HepG2 (cell line): ENCODE results near the gene PIANP. TPM values are rescaled to one million over a fixed set of nuclear protein-coding genes. Genes with fewer than 3 reads are reported as not detected.

Experiments
- HMG20B ChIP-seq: conservative IDR thresholded peaks from 2 replicates; pipeline ENCODE4 v1.6.1; 2016; ENCODE audit warnings: missing genetic modification reagents, missing compliant biosample characterization
- POGZ ChIP-seq: sonication (generic); formaldehyde crosslinking; IDR thresholded peaks from 2 replicates; pipeline ENCODE4 v1.4.0; 2020; ENCODE audit warnings: mild to moderate bottlenecking, missing genetic modification reagents
- SNAI1 ChIP-seq: sonication (generic); formaldehyde crosslinking; IDR thresholded peaks from 2 replicates; pipeline ENCODE4 v1.5.0; 2020; ENCODE audit warnings: mild to moderate bottlenecking, missing genetic modification reagents, borderline replicate concordance
- TCF7L2 ChIP-seq: IDR thresholded peaks from 2 replicates; pipeline ENCODE4 v1.6.1; 2011; ENCODE audit warnings: mild to moderate bottlenecking, low read depth, low read length, moderate library complexity
- ZBTB38 ChIP-seq: sonication (generic); formaldehyde crosslinking; IDR thresholded peaks from 2 replicates; pipeline ENCODE4 v1.5.1; 2020; ENCODE audit warnings: mild to moderate bottlenecking, missing genetic modification reagents
- ZFP1 ChIP-seq: IDR thresholded peaks from 2 replicates; pipeline ENCODE4 v1.6.1; 2016
- ZNF205 ChIP-seq: IDR thresholded peaks from 2 replicates; pipeline ENCODE4 v1.6.1; 2018; ENCODE audit warnings: missing biosample characterization, missing genetic modification reagents
- ZNF207 ChIP-seq: fragments of 450-650 bp; IDR thresholded peaks from 2 replicates; pipeline ENCODE4 v1.6.1; 2016; ENCODE audit warnings: antibody characterized with exemption, borderline replicate concordance
- ZNF383 ChIP-seq: sonication (generic); formaldehyde crosslinking; IDR thresholded peaks from 2 replicates; pipeline ENCODE4 v1.4.0; 2020; ENCODE audit warnings: missing genetic modification reagents, mild to moderate bottlenecking, borderline replicate concordance
- ZNF746 ChIP-seq: sonication (generic); formaldehyde crosslinking; IDR thresholded peaks from 2 replicates; pipeline ENCODE4 v1.8.0; 2022; ENCODE audit warnings: mild to moderate bottlenecking, missing genetic modification reagents
- polyA plus RNA-seq, 8 experiments: library from polyadenylated mRNA; depleted of rRNA in 3 of 8; stranded (reverse) in 7 of 8; unstranded in 1 of 8; fragments of >200 nt; fragmentation: Illumina TruSeq in 4 of 8; extraction: Trizol in 4 of 8; gene quantifications; 2 replicates each; pipeline versions ENCODE4 v1.2.1 to v1.2.3, GENCODE V29; 2011 to 2016; ENCODE audit warnings: low read depth in 4 of 8, missing spikeins in 1 of 8, mixed read lengths in 1 of 8; ENCODE audit not compliant: insufficient read depth in 1 of 8
- total RNA-seq, 5 experiments: library from RNA; depleted of rRNA; stranded (reverse); fragments of >200 nt; fragmentation: Illumina TruSeq; extraction: Trizol; gene quantifications; 2 replicates each; pipeline ENCODE4 v1.2.3, GENCODE V29; 2016; ENCODE audit warnings: low read depth in 1 of 5
- TF ChIP-seq, protein P1 (sequence below): sonication (generic); formaldehyde crosslinking; IDR thresholded peaks from 2 replicates; pipeline ENCODE4 v1.9.0; 2021; ENCODE audit warnings: missing genetic modification reagents, mild to moderate bottlenecking, borderline replicate concordance
- TF ChIP-seq, protein P2 (sequence below): sonication (generic); formaldehyde crosslinking; IDR thresholded peaks from 2 replicates; pipeline ENCODE4 v1.5.0; 2020; ENCODE audit warnings: mild to moderate bottlenecking, missing genetic modification reagents, moderate library complexity
- TF ChIP-seq, protein P3 (sequence below): sonication (generic); formaldehyde crosslinking; IDR thresholded peaks from 2 replicates; pipeline ENCODE4 v1.4.0; 2020; ENCODE audit warnings: missing genetic modification reagents
- TF ChIP-seq, protein P4 (sequence below): sonication (generic); formaldehyde crosslinking; IDR thresholded peaks from 2 replicates; pipeline ENCODE4 v1.5.1; 2020; ENCODE audit warnings: mild to moderate bottlenecking, missing genetic modification reagents, borderline replicate concordance
- TF ChIP-seq, protein P5 (sequence below): sonication (generic); formaldehyde crosslinking; IDR thresholded peaks from 2 replicates; pipeline ENCODE4 v1.8.1; 2023; ENCODE audit warnings: missing genetic modification reagents, mild to moderate bottlenecking, borderline replicate concordance
- TF ChIP-seq, protein P6 (sequence below): sonication (generic); formaldehyde crosslinking; IDR thresholded peaks from 2 replicates; pipeline ENCODE4 v1.5.1; 2020; ENCODE audit warnings: mild to moderate bottlenecking, moderate library complexity, missing genetic modification reagents

PIANP gene
- total and polyA plus RNA-seq, 2 of the 13 experiments (the other 11 are each of a cell fraction or from before 2014, with no cell fraction given), result not detected

DNA sequence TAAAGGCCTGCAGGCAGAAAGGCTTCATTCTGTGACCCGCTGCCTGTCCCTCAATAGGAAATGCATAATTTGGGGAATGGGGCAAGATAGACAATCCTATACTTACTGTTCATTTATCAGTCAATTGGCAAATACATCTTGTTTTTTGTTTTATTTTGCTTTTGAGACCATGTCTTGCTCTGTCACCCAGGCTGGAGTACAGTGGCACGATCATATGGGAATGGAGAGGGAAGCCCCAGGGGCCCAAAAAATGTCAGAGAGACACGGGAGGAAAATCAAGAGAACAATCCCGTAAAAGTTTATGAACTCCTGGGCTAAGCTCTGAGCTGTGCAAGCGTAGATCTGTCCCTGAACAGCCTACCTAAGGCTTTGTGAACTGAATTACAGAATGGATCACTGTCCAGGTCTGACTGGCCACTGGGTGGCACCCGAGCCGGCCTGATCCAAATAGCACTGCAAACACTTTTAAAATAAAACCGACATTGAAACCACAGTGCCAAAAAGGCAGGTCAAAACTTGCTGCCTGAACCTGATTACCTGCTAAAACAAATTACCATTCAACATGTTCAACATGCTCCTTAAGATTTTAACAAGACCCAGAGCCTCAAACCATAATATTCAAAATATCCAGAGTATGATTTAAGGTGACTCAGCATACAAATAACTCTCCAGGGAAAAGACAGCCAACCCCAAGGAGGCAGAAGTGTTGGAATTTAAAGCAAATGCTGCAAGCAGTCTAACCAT lies 35.0 kb upstream of the PIANP start (continued):
- TF ChIP-seq, protein P1, sequence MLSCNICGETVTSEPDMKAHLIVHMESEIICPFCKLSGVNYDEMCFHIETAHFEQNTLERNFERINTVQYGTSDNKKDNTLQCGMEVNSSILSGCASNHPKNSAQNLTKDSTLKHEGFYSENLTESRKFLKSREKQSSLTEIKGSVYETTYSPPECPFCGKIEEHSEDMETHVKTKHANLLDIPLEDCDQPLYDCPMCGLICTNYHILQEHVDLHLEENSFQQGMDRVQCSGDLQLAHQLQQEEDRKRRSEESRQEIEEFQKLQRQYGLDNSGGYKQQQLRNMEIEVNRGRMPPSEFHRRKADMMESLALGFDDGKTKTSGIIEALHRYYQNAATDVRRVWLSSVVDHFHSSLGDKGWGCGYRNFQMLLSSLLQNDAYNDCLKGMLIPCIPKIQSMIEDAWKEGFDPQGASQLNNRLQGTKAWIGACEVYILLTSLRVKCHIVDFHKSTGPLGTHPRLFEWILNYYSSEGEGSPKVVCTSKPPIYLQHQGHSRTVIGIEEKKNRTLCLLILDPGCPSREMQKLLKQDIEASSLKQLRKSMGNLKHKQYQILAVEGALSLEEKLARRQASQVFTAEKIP, result no peak
- TF ChIP-seq, protein P2, sequence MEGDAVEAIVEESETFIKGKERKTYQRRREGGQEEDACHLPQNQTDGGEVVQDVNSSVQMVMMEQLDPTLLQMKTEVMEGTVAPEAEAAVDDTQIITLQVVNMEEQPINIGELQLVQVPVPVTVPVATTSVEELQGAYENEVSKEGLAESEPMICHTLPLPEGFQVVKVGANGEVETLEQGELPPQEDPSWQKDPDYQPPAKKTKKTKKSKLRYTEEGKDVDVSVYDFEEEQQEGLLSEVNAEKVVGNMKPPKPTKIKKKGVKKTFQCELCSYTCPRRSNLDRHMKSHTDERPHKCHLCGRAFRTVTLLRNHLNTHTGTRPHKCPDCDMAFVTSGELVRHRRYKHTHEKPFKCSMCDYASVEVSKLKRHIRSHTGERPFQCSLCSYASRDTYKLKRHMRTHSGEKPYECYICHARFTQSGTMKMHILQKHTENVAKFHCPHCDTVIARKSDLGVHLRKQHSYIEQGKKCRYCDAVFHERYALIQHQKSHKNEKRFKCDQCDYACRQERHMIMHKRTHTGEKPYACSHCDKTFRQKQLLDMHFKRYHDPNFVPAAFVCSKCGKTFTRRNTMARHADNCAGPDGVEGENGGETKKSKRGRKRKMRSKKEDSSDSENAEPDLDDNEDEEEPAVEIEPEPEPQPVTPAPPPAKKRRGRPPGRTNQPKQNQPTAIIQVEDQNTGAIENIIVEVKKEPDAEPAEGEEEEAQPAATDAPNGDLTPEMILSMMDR (CRISPR knock-in tag), result peak; percentile 84
- TF ChIP-seq ZBTB38 (CRISPR knock-in tag), result no peak
- TF ChIP-seq ZNF383 (CRISPR knock-in tag), result no peak
- TF ChIP-seq ZNF205 (CRISPR knock-in tag), result no peak
- TF ChIP-seq, protein P3, sequence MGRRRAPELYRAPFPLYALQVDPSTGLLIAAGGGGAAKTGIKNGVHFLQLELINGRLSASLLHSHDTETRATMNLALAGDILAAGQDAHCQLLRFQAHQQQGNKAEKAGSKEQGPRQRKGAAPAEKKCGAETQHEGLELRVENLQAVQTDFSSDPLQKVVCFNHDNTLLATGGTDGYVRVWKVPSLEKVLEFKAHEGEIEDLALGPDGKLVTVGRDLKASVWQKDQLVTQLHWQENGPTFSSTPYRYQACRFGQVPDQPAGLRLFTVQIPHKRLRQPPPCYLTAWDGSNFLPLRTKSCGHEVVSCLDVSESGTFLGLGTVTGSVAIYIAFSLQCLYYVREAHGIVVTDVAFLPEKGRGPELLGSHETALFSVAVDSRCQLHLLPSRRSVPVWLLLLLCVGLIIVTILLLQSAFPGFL (CRISPR knock-in tag), result no peak
- no peak for TF ChIP-seq SNAI1 (CRISPR knock-in tag)
- TF ChIP-seq, protein P4, sequence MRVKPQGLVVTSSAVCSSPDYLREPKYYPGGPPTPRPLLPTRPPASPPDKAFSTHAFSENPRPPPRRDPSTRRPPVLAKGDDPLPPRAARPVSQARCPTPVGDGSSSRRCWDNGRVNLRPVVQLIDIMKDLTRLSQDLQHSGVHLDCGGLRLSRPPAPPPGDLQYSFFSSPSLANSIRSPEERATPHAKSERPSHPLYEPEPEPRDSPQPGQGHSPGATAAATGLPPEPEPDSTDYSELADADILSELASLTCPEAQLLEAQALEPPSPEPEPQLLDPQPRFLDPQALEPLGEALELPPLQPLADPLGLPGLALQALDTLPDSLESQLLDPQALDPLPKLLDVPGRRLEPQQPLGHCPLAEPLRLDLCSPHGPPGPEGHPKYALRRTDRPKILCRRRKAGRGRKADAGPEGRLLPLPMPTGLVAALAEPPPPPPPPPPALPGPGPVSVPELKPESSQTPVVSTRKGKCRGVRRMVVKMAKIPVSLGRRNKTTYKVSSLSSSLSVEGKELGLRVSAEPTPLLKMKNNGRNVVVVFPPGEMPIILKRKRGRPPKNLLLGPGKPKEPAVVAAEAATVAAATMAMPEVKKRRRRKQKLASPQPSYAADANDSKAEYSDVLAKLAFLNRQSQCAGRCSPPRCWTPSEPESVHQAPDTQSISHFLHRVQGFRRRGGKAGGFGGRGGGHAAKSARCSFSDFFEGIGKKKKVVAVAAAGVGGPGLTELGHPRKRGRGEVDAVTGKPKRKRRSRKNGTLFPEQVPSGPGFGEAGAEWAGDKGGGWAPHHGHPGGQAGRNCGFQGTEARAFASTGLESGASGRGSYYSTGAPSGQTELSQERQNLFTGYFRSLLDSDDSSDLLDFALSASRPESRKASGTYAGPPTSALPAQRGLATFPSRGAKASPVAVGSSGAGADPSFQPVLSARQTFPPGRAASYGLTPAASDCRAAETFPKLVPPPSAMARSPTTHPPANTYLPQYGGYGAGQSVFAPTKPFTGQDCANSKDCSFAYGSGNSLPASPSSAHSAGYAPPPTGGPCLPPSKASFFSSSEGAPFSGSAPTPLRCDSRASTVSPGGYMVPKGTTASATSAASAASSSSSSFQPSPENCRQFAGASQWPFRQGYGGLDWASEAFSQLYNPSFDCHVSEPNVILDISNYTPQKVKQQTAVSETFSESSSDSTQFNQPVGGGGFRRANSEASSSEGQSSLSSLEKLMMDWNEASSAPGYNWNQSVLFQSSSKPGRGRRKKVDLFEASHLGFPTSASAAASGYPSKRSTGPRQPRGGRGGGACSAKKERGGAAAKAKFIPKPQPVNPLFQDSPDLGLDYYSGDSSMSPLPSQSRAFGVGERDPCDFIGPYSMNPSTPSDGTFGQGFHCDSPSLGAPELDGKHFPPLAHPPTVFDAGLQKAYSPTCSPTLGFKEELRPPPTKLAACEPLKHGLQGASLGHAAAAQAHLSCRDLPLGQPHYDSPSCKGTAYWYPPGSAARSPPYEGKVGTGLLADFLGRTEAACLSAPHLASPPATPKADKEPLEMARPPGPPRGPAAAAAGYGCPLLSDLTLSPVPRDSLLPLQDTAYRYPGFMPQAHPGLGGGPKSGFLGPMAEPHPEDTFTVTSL (CRISPR knock-in tag), result no peak
- TF ChIP-seq, protein P5, sequence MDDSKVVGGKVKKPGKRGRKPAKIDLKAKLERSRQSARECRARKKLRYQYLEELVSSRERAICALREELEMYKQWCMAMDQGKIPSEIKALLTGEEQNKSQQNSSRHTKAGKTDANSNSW (CRISPR knock-in tag), result no peak
- TF ChIP-seq ZNF746 (CRISPR knock-in tag), result no peak
- TF ChIP-seq ZNF207, result no peak
- no peak for TF ChIP-seq TCF7L2
- no peak for TF ChIP-seq HMG20B (CRISPR knock-in tag)
- TF ChIP-seq POGZ (CRISPR knock-in tag), result no peak
- TF ChIP-seq, protein P6, sequence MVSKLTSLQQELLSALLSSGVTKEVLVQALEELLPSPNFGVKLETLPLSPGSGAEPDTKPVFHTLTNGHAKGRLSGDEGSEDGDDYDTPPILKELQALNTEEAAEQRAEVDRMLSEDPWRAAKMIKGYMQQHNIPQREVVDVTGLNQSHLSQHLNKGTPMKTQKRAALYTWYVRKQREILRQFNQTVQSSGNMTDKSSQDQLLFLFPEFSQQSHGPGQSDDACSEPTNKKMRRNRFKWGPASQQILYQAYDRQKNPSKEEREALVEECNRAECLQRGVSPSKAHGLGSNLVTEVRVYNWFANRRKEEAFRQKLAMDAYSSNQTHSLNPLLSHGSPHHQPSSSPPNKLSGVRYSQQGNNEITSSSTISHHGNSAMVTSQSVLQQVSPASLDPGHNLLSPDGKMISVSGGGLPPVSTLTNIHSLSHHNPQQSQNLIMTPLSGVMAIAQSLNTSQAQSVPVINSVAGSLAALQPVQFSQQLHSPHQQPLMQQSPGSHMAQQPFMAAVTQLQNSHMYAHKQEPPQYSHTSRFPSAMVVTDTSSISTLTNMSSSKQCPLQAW (CRISPR knock-in tag), result no peak
- TF ChIP-seq ZFP1 (CRISPR knock-in tag), result no peak
